ENCODE measurements around the gene MYLK. TPM values are rescaled to one million over a fixed set of nuclear protein-coding genes. Genes with fewer than 3 reads are reported as not detected.
"Not testable (repeated sequence)": the region's sequence is repeated elsewhere in the genome, so short reads cannot be mapped to it uniquely, and the experiment has no call there.

Gene MYLK
- polyA plus RNA-seq, 2 donors: 14.2 to 104 TPM

DNA sequence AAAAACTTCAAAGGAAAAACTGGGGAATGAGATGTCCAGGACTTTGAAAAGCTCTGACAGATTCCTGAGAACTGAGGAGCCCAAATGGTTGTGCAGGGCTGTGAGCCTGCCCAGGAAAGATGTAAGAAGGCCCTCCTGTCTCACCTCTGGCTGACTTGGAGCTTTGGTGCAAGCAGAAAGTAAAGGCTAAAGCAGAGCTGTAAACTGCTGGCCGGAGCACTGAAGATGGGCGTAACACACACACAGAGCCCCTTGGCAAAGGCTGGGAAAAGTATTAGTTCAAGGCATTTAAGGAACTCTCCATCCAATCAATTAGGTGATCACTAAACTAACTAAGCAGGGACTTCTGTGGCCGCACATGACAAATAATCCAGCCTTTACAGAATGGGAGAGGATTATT lies 155.1 kb downstream of the MYLK start:
- H3K4me3 ChIP-seq (ENCODE audit: low read depth in 1 of 2, low read length in 2 of 2): no peak overlapping the region
- H3K9me3 ChIP-seq (ENCODE audit: control insufficient read depth in 2 of 2, insufficient read depth in 1 of 2, low read depth in 1 of 2, low read length in 1 of 2): no peaks in the 10 kb centered on the region
- H3K27ac ChIP-seq (ENCODE audit: low read depth in 2 of 2, low read length in 1 of 2): no peak overlapping the region
- no peaks in the 10 kb centered on the region for H3K36me3 ChIP-seq (ENCODE audit: control insufficient read depth in 2 of 2, insufficient read depth in 2 of 2, low read length in 1 of 2)
- WGBS, 2 donors: 96 to 98% methylated on average over 3 of the region's 3 CpGs
- H3K4me1 ChIP-seq (ENCODE audit: control insufficient read depth in 2 of 2, insufficient read depth in 2 of 2, low read length in 1 of 2): no peaks in the 10 kb centered on the region
- H3K27me3 ChIP-seq (ENCODE audit: control insufficient read depth in 1 of 2, insufficient read depth in 2 of 2, low read length in 2 of 2): no peaks in the 10 kb centered on the region

DNA sequence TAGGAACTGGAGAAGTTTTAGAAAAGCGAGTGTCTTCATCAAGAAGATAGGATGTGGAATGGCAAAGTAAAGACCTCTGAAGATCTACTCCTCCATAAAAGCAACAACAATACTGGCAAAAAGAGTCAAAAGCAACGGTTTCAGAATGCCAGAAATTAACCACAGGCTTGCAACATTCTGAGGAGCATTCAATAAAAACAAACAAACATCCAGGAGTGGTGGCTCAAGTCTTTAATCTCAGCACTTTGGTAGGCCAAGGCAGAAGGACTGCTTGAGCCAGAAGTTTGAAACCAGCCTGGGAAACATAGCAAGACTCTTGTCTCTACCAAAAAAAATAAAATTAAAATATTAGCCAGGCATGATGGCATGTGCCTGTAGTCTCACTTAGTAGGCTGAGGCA lies 156.1 kb downstream of the MYLK start:
- Histone ChIP-seq H3K4me3 (ENCODE audit: low read depth in 1 of 2, low read length in 2 of 2) (no peak overlapping the region), H3K36me3 (ENCODE audit: control insufficient read depth in 2 of 2, insufficient read depth in 2 of 2, low read length in 1 of 2) (no peaks in the 10 kb centered on the region), H3K4me1 (ENCODE audit: control insufficient read depth in 2 of 2, insufficient read depth in 2 of 2, low read length in 1 of 2) (no peaks in the 10 kb centered on the region), H3K9me3 (ENCODE audit: control insufficient read depth in 2 of 2, insufficient read depth in 1 of 2, low read depth in 1 of 2, low read length in 1 of 2) (no peaks in the 10 kb centered on the region), H3K27me3 (ENCODE audit: control insufficient read depth in 1 of 2, insufficient read depth in 2 of 2, low read length in 2 of 2) (no peaks in the 10 kb centered on the region), H3K27ac (ENCODE audit: low read depth in 2 of 2, low read length in 1 of 2) (no peak overlapping the region)
- 61 to 66% methylated on average over 2 of the region's 2 CpGs for WGBS, 2 donors

- no peaks in the 10 kb centered on the region for H3K27me3 ChIP-seq (ENCODE audit: control insufficient read depth in 1 of 2, insufficient read depth in 2 of 2, low read length in 2 of 2)
- no peak overlapping the region for H3K4me3 ChIP-seq (ENCODE audit: low read depth in 1 of 2, low read length in 2 of 2)
- H3K4me1 ChIP-seq (ENCODE audit: control insufficient read depth in 2 of 2, insufficient read depth in 2 of 2, low read length in 1 of 2): no peaks in the 10 kb centered on the region
- WGBS, 2 donors: 84 to 89% methylated on average over 11 of the region's 11 CpGs
- H3K36me3 ChIP-seq (ENCODE audit: control insufficient read depth in 2 of 2, insufficient read depth in 2 of 2, low read length in 1 of 2): no peaks in the 10 kb centered on the region
- H3K9me3 ChIP-seq (ENCODE audit: control insufficient read depth in 2 of 2, insufficient read depth in 1 of 2, low read depth in 1 of 2, low read length in 1 of 2): no peaks in the 10 kb centered on the region
- H3K27ac ChIP-seq (ENCODE audit: low read depth in 2 of 2, low read length in 1 of 2): no peak overlapping the region
Measured at GRCh38 chr3:123725652-123726400, 158.3 kb downstream of the MYLK start.

- no peaks in the 10 kb centered on the region for H3K9me3 ChIP-seq (ENCODE audit: control insufficient read depth in 2 of 2, insufficient read depth in 1 of 2, low read depth in 1 of 2, low read length in 1 of 2)
- H3K4me1 ChIP-seq (ENCODE audit: control insufficient read depth in 2 of 2, insufficient read depth in 2 of 2, low read length in 1 of 2): peaks cover 0 to 6% of the 10 kb centered on the region in 2 donors
- no peaks in the 10 kb centered on the region for H3K36me3 ChIP-seq (ENCODE audit: control insufficient read depth in 2 of 2, insufficient read depth in 2 of 2, low read length in 1 of 2)
- 15 to 23% methylated on average over 3 of the region's 3 CpGs for WGBS, 2 donors
- H3K4me3 ChIP-seq (ENCODE audit: low read depth in 1 of 2, low read length in 2 of 2): no peak overlapping the region
- no peak overlapping the region for H3K27ac ChIP-seq (ENCODE audit: low read depth in 2 of 2, low read length in 1 of 2)
- H3K27me3 ChIP-seq (ENCODE audit: control insufficient read depth in 1 of 2, insufficient read depth in 2 of 2, low read length in 2 of 2): no peaks in the 10 kb centered on the region
Measured at GRCh38 chr3:123724306-123724705, 159.8 kb downstream of the MYLK start.

- H3K36me3 ChIP-seq (ENCODE audit: control insufficient read depth in 2 of 2, insufficient read depth in 2 of 2, low read length in 1 of 2): no peaks in the 10 kb centered on the region
- no peak overlapping the region for H3K27ac ChIP-seq (ENCODE audit: low read depth in 2 of 2, low read length in 1 of 2)
- peaks cover 0 to 6% of the 10 kb centered on the region in 2 donors for H3K4me1 ChIP-seq (ENCODE audit: control insufficient read depth in 2 of 2, insufficient read depth in 2 of 2, low read length in 1 of 2)
- 11 to 12% methylated on average over 9 of the region's 9 CpGs for WGBS, 2 donors
- H3K27me3 ChIP-seq (ENCODE audit: control insufficient read depth in 1 of 2, insufficient read depth in 2 of 2, low read length in 2 of 2): no peaks in the 10 kb centered on the region
- H3K4me3 ChIP-seq (ENCODE audit: low read depth in 1 of 2, low read length in 2 of 2): no peak overlapping the region
- no peaks in the 10 kb centered on the region for H3K9me3 ChIP-seq (ENCODE audit: control insufficient read depth in 2 of 2, insufficient read depth in 1 of 2, low read depth in 1 of 2, low read length in 1 of 2)
Measured at GRCh38 chr3:123723522-123724168, 160.5 kb downstream of the MYLK start.

- H3K36me3 ChIP-seq (ENCODE audit: control insufficient read depth in 2 of 2, insufficient read depth in 2 of 2, low read length in 1 of 2): no peaks in the 10 kb centered on the region
- H3K9me3 ChIP-seq (ENCODE audit: control insufficient read depth in 2 of 2, insufficient read depth in 1 of 2, low read depth in 1 of 2, low read length in 1 of 2): no peaks in the 10 kb centered on the region
- no peak overlapping the region for H3K4me3 ChIP-seq (ENCODE audit: low read depth in 1 of 2, low read length in 2 of 2)
- H3K27ac ChIP-seq (ENCODE audit: low read depth in 2 of 2, low read length in 1 of 2): no peak overlapping the region
- no peaks in the 10 kb centered on the region for H3K27me3 ChIP-seq (ENCODE audit: control insufficient read depth in 1 of 2, insufficient read depth in 2 of 2, low read length in 2 of 2)
- 45 to 46% methylated on average over 4 of the region's 4 CpGs for WGBS, 2 donors
- peaks cover 0 to 6% of the 10 kb centered on the region in 2 donors for H3K4me1 ChIP-seq (ENCODE audit: control insufficient read depth in 2 of 2, insufficient read depth in 2 of 2, low read length in 1 of 2)
Measured at GRCh38 chr3:123723070-123723469, 161.1 kb downstream of the MYLK start.

GRCh38 chr3:123722456-123722855 lies 161.7 kb downstream of the MYLK start:
- H3K4me3 ChIP-seq (ENCODE audit: low read depth in 1 of 2, low read length in 2 of 2): no peak overlapping the region
- no peaks in the 10 kb centered on the region for H3K27me3 ChIP-seq (ENCODE audit: control insufficient read depth in 1 of 2, insufficient read depth in 2 of 2, low read length in 2 of 2)
- H3K27ac ChIP-seq (ENCODE audit: low read depth in 2 of 2, low read length in 1 of 2): no peak overlapping the region
- WGBS, 2 donors: 58% methylated on average over 5 of the region's 5 CpGs
- H3K9me3 ChIP-seq (ENCODE audit: control insufficient read depth in 2 of 2, insufficient read depth in 1 of 2, low read depth in 1 of 2, low read length in 1 of 2): no peaks in the 10 kb centered on the region
- no peaks in the 10 kb centered on the region for H3K36me3 ChIP-seq (ENCODE audit: control insufficient read depth in 2 of 2, insufficient read depth in 2 of 2, low read length in 1 of 2)
- H3K4me1 ChIP-seq (ENCODE audit: control insufficient read depth in 2 of 2, insufficient read depth in 2 of 2, low read length in 1 of 2): peaks cover 0 to 6% of the 10 kb centered on the region in 2 donors

GRCh38 chr3:123722021-123722420 lies 162.1 kb downstream of the MYLK start:
- Histone ChIP-seq H3K4me3 (ENCODE audit: low read depth in 1 of 2, low read length in 2 of 2) (no peak overlapping the region), H3K4me1 (ENCODE audit: control insufficient read depth in 2 of 2, insufficient read depth in 2 of 2, low read length in 1 of 2) (peaks cover 0 to 6% of the 10 kb centered on the region in 2 donors)

GRCh38 chr3:123721095-123721689 lies 162.9 kb downstream of the MYLK start:
- not testable (repeated sequence) for H3K4me3 ChIP-seq (ENCODE audit: low read depth in 1 of 2, low read length in 2 of 2); H3K4me1 ChIP-seq (ENCODE audit: control insufficient read depth in 2 of 2, insufficient read depth in 2 of 2, low read length in 1 of 2); H3K27ac ChIP-seq (ENCODE audit: low read depth in 2 of 2, low read length in 1 of 2); H3K9me3 ChIP-seq (ENCODE audit: control insufficient read depth in 2 of 2, insufficient read depth in 1 of 2, low read depth in 1 of 2, low read length in 1 of 2); H3K27me3 ChIP-seq (ENCODE audit: control insufficient read depth in 1 of 2, insufficient read depth in 2 of 2, low read length in 2 of 2); H3K36me3 ChIP-seq (ENCODE audit: control insufficient read depth in 2 of 2, insufficient read depth in 2 of 2, low read length in 1 of 2)
- WGBS, 2 donors: 65% methylated on average over 9 of the region's 10 CpGs

More at GRCh38 chr3:123722021-123722420, 162.1 kb downstream of the MYLK start:
- no peaks in the 10 kb centered on the region for H3K36me3 ChIP-seq (ENCODE audit: control insufficient read depth in 2 of 2, insufficient read depth in 2 of 2, low read length in 1 of 2)
- H3K27me3 ChIP-seq (ENCODE audit: control insufficient read depth in 1 of 2, insufficient read depth in 2 of 2, low read length in 2 of 2): no peaks in the 10 kb centered on the region
- 84 to 86% methylated on average over 10 of the region's 10 CpGs for WGBS, 2 donors
- H3K27ac ChIP-seq (ENCODE audit: low read depth in 2 of 2, low read length in 1 of 2): no peak overlapping the region
- H3K9me3 ChIP-seq (ENCODE audit: control insufficient read depth in 2 of 2, insufficient read depth in 1 of 2, low read depth in 1 of 2, low read length in 1 of 2): no peaks in the 10 kb centered on the region

All from esophagus (tissue), 2 donors.